ENCODE data around the gene SLC26A3.

Gene SLC26A3

DNA sequence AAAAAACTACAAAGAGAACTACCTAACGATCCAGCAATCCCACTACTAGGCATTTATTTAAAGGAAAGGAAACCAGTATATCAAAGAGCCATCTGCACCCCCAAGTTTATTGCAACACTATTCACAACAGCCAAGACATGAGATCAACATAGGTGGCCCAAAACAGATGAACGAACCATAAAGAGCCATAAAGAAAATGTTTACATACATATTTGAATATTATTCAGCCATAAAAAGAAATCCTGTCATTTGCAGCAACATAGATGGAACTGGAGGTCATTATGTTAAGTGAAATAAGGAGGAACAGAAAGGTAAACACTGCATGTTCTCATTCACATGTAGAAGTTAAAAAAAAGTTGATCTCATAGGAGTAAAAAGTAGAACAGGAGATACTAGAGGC, 15.6 kb upstream of the SLC26A3 start:
- no peaks in the 10 kb centered on the region for H3K36me3 ChIP-seq (ENCODE audit: low read length)
- H3K9ac ChIP-seq (ENCODE audit: low read length), result no peak overlapping the region
- H3K9me3 ChIP-seq (ENCODE audit: insufficient read depth, low read length), result no peaks in the 10 kb centered on the region
- H3K27ac ChIP-seq (ENCODE audit: low read depth, low read length), result no peak overlapping the region
- H3K27me3 ChIP-seq (ENCODE audit: low read length), result no peaks in the 10 kb centered on the region
- H3F3A ChIP-seq (ENCODE audit: insufficient read depth), result no peaks in the 10 kb centered on the region
- H3K9me2 ChIP-seq (replicated peaks; ENCODE audit: insufficient read depth, low read length), result no peaks in the 10 kb centered on the region
- TF ChIP-seq EZH2phosphoT487 (conservative IDR thresholded peaks at IDR 0.05; ENCODE audit: low read length), result no peak
- TF ChIP-seq, protein P1, sequence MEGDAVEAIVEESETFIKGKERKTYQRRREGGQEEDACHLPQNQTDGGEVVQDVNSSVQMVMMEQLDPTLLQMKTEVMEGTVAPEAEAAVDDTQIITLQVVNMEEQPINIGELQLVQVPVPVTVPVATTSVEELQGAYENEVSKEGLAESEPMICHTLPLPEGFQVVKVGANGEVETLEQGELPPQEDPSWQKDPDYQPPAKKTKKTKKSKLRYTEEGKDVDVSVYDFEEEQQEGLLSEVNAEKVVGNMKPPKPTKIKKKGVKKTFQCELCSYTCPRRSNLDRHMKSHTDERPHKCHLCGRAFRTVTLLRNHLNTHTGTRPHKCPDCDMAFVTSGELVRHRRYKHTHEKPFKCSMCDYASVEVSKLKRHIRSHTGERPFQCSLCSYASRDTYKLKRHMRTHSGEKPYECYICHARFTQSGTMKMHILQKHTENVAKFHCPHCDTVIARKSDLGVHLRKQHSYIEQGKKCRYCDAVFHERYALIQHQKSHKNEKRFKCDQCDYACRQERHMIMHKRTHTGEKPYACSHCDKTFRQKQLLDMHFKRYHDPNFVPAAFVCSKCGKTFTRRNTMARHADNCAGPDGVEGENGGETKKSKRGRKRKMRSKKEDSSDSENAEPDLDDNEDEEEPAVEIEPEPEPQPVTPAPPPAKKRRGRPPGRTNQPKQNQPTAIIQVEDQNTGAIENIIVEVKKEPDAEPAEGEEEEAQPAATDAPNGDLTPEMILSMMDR (IDR thresholded peaks at IDR 0.05; ENCODE audit: insufficient read depth, low read length, poor library complexity, severe bottlenecking), result no peak
- no peak overlapping the region for H3K4me3 ChIP-seq (ENCODE audit: insufficient read depth, low read length, poor library complexity, severe bottlenecking)
- no peak overlapping the region for H2AFZ ChIP-seq (ENCODE audit: low read depth, low read length, severe bottlenecking)
- H4K20me1 ChIP-seq (ENCODE audit: low read depth, low read length), result no peaks in the 10 kb centered on the region
- H3K4me2 ChIP-seq (ENCODE audit: low read depth, low read length, poor library complexity, severe bottlenecking), result no peak overlapping the region
- no peaks in the 10 kb centered on the region for H3K79me2 ChIP-seq (ENCODE audit: insufficient read depth, low read length)

DNA sequence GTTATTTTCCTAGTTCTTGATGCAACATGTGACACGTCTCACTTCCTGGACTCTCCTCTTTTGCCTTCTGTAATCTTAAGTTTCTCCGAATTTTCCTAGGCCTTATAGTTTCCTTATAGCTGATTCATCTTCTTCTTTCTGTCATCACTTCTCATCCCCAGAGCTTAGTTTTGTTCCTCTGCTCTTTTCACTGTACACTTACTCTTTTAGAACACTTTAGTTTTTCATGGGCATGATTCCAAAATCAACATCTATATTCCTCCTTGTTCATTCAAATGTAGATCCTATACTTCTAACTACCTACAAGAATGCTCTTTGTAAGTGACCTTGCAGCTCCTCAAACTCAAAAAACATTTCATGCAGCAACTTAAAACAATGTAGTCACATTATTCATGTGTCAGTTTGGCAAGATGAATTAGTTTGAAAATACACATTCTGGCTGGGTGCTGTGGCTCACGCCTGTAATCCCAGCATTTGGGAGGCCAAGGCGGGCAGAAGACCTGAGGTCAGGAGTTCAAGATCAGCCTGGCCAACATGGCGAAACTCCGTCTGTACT, 13.1 kb upstream of the SLC26A3 start:
- Histone ChIP-seq H3K4me3 (ENCODE audit: insufficient read depth, low read length, poor library complexity, severe bottlenecking) (no peak overlapping the region), H4K20me1 (ENCODE audit: low read depth, low read length) (no peaks in the 10 kb centered on the region), H2AFZ (ENCODE audit: low read depth, low read length, severe bottlenecking) (no peak overlapping the region), H3K79me2 (ENCODE audit: insufficient read depth, low read length) (no peaks in the 10 kb centered on the region), H3K9ac (ENCODE audit: low read length) (no peak overlapping the region), H3F3A (ENCODE audit: insufficient read depth) (no peaks in the 10 kb centered on the region), H3K4me2 (ENCODE audit: low read depth, low read length, poor library complexity, severe bottlenecking) (no peak overlapping the region), H3K9me3 (ENCODE audit: insufficient read depth, low read length) (no peaks in the 10 kb centered on the region), H3K36me3 (ENCODE audit: low read length) (no peaks in the 10 kb centered on the region), H3K27me3 (ENCODE audit: low read length) (no peaks in the 10 kb centered on the region), H3K27ac (ENCODE audit: low read depth, low read length) (no peak overlapping the region), H3K9me2 (replicated peaks; ENCODE audit: insufficient read depth, low read length) (no peaks in the 10 kb centered on the region)
- TF ChIP-seq, protein P1 (IDR thresholded peaks at IDR 0.05; ENCODE audit: insufficient read depth, low read length, poor library complexity, severe bottlenecking), result no peak
- no peak for TF ChIP-seq EZH2phosphoT487 (conservative IDR thresholded peaks at IDR 0.05; ENCODE audit: low read length)

DNA sequence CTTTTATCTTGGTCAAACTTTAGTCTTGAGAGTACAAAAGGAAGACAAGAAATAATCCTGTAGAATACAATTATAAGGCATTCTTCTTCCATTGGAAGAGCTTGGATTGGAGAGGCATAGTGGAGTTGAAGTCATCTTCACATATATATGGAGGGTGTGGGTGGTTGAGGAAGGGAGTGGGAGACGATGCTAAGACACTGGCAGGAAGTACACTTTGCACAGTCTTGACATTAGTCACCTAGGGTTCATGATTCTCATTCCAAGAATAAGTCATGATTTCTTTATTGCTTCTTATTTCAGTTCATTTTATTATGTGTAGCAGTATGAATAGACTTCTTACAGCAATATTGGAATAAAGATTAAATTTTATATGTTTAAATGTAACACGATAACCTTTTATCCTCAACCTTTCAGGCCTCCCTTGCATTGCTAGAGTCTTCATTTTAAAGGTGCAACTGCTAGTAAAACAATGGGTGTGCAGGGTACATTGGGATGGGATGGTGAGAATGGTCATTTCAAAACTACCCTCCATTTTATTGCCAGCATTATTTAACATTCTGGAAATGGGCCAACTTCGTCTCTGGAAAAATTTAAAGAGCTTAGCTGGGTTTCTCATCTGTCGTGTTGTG, 12.3 kb upstream of the SLC26A3 start:
- no peaks in the 10 kb centered on the region for H3K36me3 ChIP-seq (ENCODE audit: low read length)
- H3K27ac ChIP-seq (ENCODE audit: low read depth, low read length), result no peak overlapping the region
- H3K27me3 ChIP-seq (ENCODE audit: low read length), result no peaks in the 10 kb centered on the region
- no peaks in the 10 kb centered on the region for H3K9me3 ChIP-seq (ENCODE audit: insufficient read depth, low read length)
- H2AFZ ChIP-seq (ENCODE audit: low read depth, low read length, severe bottlenecking), result no peak overlapping the region
- no peaks in the 10 kb centered on the region for H3F3A ChIP-seq (ENCODE audit: insufficient read depth)
- no peak overlapping the region for H3K9ac ChIP-seq (ENCODE audit: low read length)
- no peaks in the 10 kb centered on the region for H4K20me1 ChIP-seq (ENCODE audit: low read depth, low read length)
- no peaks in the 10 kb centered on the region for H3K9me2 ChIP-seq (replicated peaks; ENCODE audit: insufficient read depth, low read length)
- TF ChIP-seq, protein P1 (IDR thresholded peaks at IDR 0.05; ENCODE audit: insufficient read depth, low read length, poor library complexity, severe bottlenecking), result no peak
- no peak for TF ChIP-seq EZH2phosphoT487 (conservative IDR thresholded peaks at IDR 0.05; ENCODE audit: low read length)
- H3K4me2 ChIP-seq (ENCODE audit: low read depth, low read length, poor library complexity, severe bottlenecking), result no peak overlapping the region
- no peaks in the 10 kb centered on the region for H3K79me2 ChIP-seq (ENCODE audit: insufficient read depth, low read length)
- H3K4me3 ChIP-seq (ENCODE audit: insufficient read depth, low read length, poor library complexity, severe bottlenecking), result no peak overlapping the region
